Neutrophil (primary cell): ENCODE data around the gene ST8SIA6.

ENCODE experiments used
- H3K27ac ChIP-seq: fragments of 200-600 bp; sonication (generic); 2 replicates; pipeline ENCODE4 v1.5.1; 2016; ENCODE audit warnings: mild to moderate bottlenecking, moderate library complexity
- H3K27me3 ChIP-seq: fragments of 200-600 bp; sonication (generic); 2 replicates; pipeline ENCODE4 v1.6.0; 2016; ENCODE audit warnings: mild to moderate bottlenecking
- H3K36me3 ChIP-seq: fragments of 200-600 bp; sonication (generic); 2 replicates; pipeline ENCODE4 v1.5.1; 2017
- H3K4me1 ChIP-seq, 2 experiments: fragments of 200-600 bp in 1 of 2; sonication (generic) in 1 of 2; 1 replicate in 1 of 2; 2 replicates in 1 of 2; pipeline versions ENCODE4 v1.5.1 to v1.6.1; 2013 to 2016; ENCODE audit warnings: low read depth in 1 of 2, low read length in 1 of 2, mild to moderate bottlenecking in 1 of 2, moderate library complexity in 1 of 2; ENCODE audit not compliant: control insufficient read depth in 1 of 2, insufficient read depth in 1 of 2
- H3K4me3 ChIP-seq, 2 experiments: fragments of 200-600 bp in 1 of 2; sonication (generic) in 1 of 2; 1 replicate in 1 of 2; 2 replicates in 1 of 2; pipeline ENCODE4 v1.5.1; 2013 to 2016; ENCODE audit warnings: low read depth in 1 of 2, low read length in 1 of 2, mild to moderate bottlenecking in 1 of 2, moderate library complexity in 1 of 2
- H3K9me3 ChIP-seq: fragments of 200-600 bp; sonication (generic); 2 replicates; pipeline ENCODE4 v1.5.1; 2016
- CTCF ChIP-seq: fragments of 200-600 bp; sonication (generic); IDR thresholded peaks from 2 replicates; pipeline ENCODE4 v1.5.1; 2016; ENCODE audit warnings: antibody characterized with exemption

The ST8SIA6 gene

GRCh38 chr10:17422931-17423330 lies 31.5 kb downstream of the ST8SIA6 start:
- TF ChIP-seq CTCF: no peak
- H3K4me1 ChIP-seq: no peaks in the 10 kb centered on the region

GRCh38 chr10:17418249-17418648 lies 36.1 kb downstream of the ST8SIA6 start:
- no peak overlapping the region for H3K4me3 ChIP-seq
- no peak overlapping the region for H3K27ac ChIP-seq
- H3K4me1 ChIP-seq: no peaks in the 10 kb centered on the region
- H3K27me3 ChIP-seq: no peaks in the 10 kb centered on the region
- TF ChIP-seq CTCF: no peak
- no peaks in the 10 kb centered on the region for H3K9me3 ChIP-seq
- H3K36me3 ChIP-seq: no peaks in the 10 kb centered on the region

More at GRCh38 chr10:17422931-17423330, 31.5 kb downstream of the ST8SIA6 start:
- Histone ChIP-seq H3K4me3 (no peak overlapping the region), H3K36me3 (no peaks in the 10 kb centered on the region), H3K27ac (no peak overlapping the region), H3K9me3 (no peaks in the 10 kb centered on the region), H3K27me3 (peaks cover 23% of the 10 kb centered on the region)

GRCh38 chr10:17416442-17417211 lies 37.8 kb downstream of the ST8SIA6 start:
- Histone ChIP-seq H3K27me3 (no peaks in the 10 kb centered on the region), H3K9me3 (no peaks in the 10 kb centered on the region), H3K27ac (no peak overlapping the region), H3K36me3 (no peaks in the 10 kb centered on the region), H3K4me1 (no peaks in the 10 kb centered on the region), H3K4me3 (no peak overlapping the region)
- no peak for TF ChIP-seq CTCF

GRCh38 chr10:17415046-17415658 lies 39.2 kb downstream of the ST8SIA6 start:
- no peak for TF ChIP-seq CTCF
- Histone ChIP-seq H3K4me1 (no peaks in the 10 kb centered on the region), H3K36me3 (no peaks in the 10 kb centered on the region)

GRCh38 chr10:17414484-17414883 lies 39.9 kb downstream of the ST8SIA6 start:
- no peaks in the 10 kb centered on the region for H3K9me3 ChIP-seq
- H3K27me3 ChIP-seq: no peaks in the 10 kb centered on the region
- no peak overlapping the region for H3K4me3 ChIP-seq
- TF ChIP-seq CTCF: no peak
- no peak overlapping the region for H3K27ac ChIP-seq
- no peaks in the 10 kb centered on the region for H3K4me1 ChIP-seq
- no peaks in the 10 kb centered on the region for H3K36me3 ChIP-seq

More at GRCh38 chr10:17415046-17415658, 39.2 kb downstream of the ST8SIA6 start:
- no peak overlapping the region for H3K27ac ChIP-seq
- no peaks in the 10 kb centered on the region for H3K27me3 ChIP-seq
- no peak overlapping the region for H3K4me3 ChIP-seq
- no peaks in the 10 kb centered on the region for H3K9me3 ChIP-seq
